PC-3 (cell line): ENCODE measurements around the gene COG5. TPM values are rescaled to one million over a fixed set of nuclear protein-coding genes. Genes with fewer than 3 reads are reported as not detected.
A peak's percentile ranks its signal among the peaks of the same experiment; 100 is the strongest.

Source experiments
- ATAC-seq: fragments of 200-7000 bp; cut with Tn5 transposase; 2 replicates; pipeline ENCODE4 v1.9.1; 2020; ENCODE audit warnings: mild to moderate bottlenecking, moderate library complexity
- BruUV-seq: library from RNA; stranded (reverse); fragments of 400-500 nt; replicated peaks from 2 replicates; lab custom pipeline; 2021; lab: Mats Ljungman, UMichigan
- CTCF ChIA-PET: fragments of 300-600 bp; sonication (Branson Sonifier 250); formaldehyde crosslinking; loops from one replicate; lab custom pipeline; 2022; ENCODE audit warnings: antibody characterized with exemption; lab: Charles Lee
- POLR2A ChIA-PET: fragments of 300-600 bp; sonication (Branson Sonifier 250); formaldehyde crosslinking; loops from one replicate; lab custom pipeline; 2022; ENCODE audit warnings: antibody characterized with exemption; ENCODE audit not compliant: unreplicated experiment; lab: Charles Lee
- DNase-seq: peaks from one replicate; pipeline ENCODE4 v3.0.0-alpha.2; 2015
- H2AFZ ChIP-seq: fragments of 300-600 bp; sonication (generic); 2 replicates; pipeline ENCODE4 v1.6.0; 2016; ENCODE audit warnings: antibody characterized with exemption, low read length
- H3F3A ChIP-seq: fragments of 300-600 bp; sonication (generic); one replicate; pipeline ENCODE4 v1.6.0; 2017; ENCODE audit warnings: antibody characterized with exemption, low read length, control low read depth, mild to moderate bottlenecking; ENCODE audit not compliant: unreplicated experiment
- H3K27ac ChIP-seq: fragments of 300-600 bp; sonication (generic); 2 replicates; pipeline ENCODE4 v1.5.1; 2016; ENCODE audit warnings: mild to moderate bottlenecking, low read length
- H3K27me3 ChIP-seq: fragments of 300-600 bp; sonication (generic); 2 replicates; pipeline ENCODE4 v1.6.1; 2016; ENCODE audit warnings: low read length, mixed read lengths
- H3K36me3 ChIP-seq: fragments of 300-600 bp; sonication (generic); 2 replicates; pipeline ENCODE4 v1.6.1; 2016; ENCODE audit warnings: low read depth, mixed run types, low read length, mixed read lengths
- H3K4me1 ChIP-seq: fragments of 300-600 bp; sonication (generic); 2 replicates; pipeline ENCODE4 v1.5.1; 2016; ENCODE audit warnings: low read length; ENCODE audit not compliant: insufficient read depth
- H3K4me2 ChIP-seq: fragments of 300-600 bp; sonication (generic); 2 replicates; pipeline ENCODE4 v1.6.0; 2016; ENCODE audit warnings: low read length
- H3K4me3 ChIP-seq: fragments of 300-600 bp; sonication (generic); 2 replicates; pipeline ENCODE4 v1.5.1; 2016; ENCODE audit warnings: mild to moderate bottlenecking, low read length, mixed read lengths
- H3K79me2 ChIP-seq: fragments of 300-600 bp; sonication (generic); 2 replicates; pipeline ENCODE4 v1.6.1; 2017; ENCODE audit warnings: low read length, mixed read lengths
- H3K9ac ChIP-seq: fragments of 300-600 bp; sonication (generic); 2 replicates; pipeline ENCODE4 v1.6.0; 2016; ENCODE audit warnings: mild to moderate bottlenecking, low read length
- H3K9me2 ChIP-seq: fragments of 300-600 bp; sonication (generic); replicated peaks from 2 replicates; pipeline ENCODE4 v1.6.1; 2016; ENCODE audit warnings: mixed run types, low read length, mixed read lengths
- H3K9me3 ChIP-seq: fragments of 300-600 bp; sonication (generic); 2 replicates; pipeline ENCODE4 v1.6.1; 2016; ENCODE audit warnings: low read length, mixed read lengths
- H4K20me1 ChIP-seq: fragments of 300-600 bp; sonication (generic); 2 replicates; pipeline ENCODE4 v1.6.1; 2016; ENCODE audit warnings: low read length, mixed read lengths
- CTCF ChIP-seq: fragments of 300-600 bp; sonication (generic); conservative IDR thresholded peaks from 2 replicates; pipeline ENCODE4 v1.5.1; 2017; ENCODE audit warnings: antibody characterized with exemption, low read depth, mild to moderate bottlenecking, low read length
- EZH2 ChIP-seq: fragments of 300-600 bp; sonication (generic); IDR thresholded peaks from one replicate; pipeline ENCODE4 v1.6.1; 2017; ENCODE audit warnings: antibody characterized with exemption, mild to moderate bottlenecking, low read length; ENCODE audit not compliant: unreplicated experiment
- EZH2phosphoT487 ChIP-seq: fragments of 300-600 bp; sonication (generic); IDR thresholded peaks from 2 replicates; pipeline ENCODE4 v1.6.1; 2018; ENCODE audit warnings: mild to moderate bottlenecking, antibody characterized with exemption, low read length, borderline replicate concordance
- intact Hi-C: fragments of 100-400 bp; cut with micrococcal nuclease; formaldehyde crosslinking; loops from 2 replicates; pipeline ENCODE4 v1.9.0; 2023
- total RNA-seq: library from RNA; depleted of rRNA; stranded (reverse); fragments of >200 nt; gene quantifications from 2 replicates; pipeline ENCODE4 v1.2.3, GENCODE V29; 2014

COG5 gene
- total RNA-seq, 1 experiment from 2014 or later: 51.7 TPM

GRCh38 chr7:107230334-107230733 is 333.4 kb downstream of the COG5 start:
- peak overlapping the region; percentile 72 for H3K4me2 ChIP-seq
- intact Hi-C loops: loop anchor here (5.0 kb wide), 1 partner anchor 97 kb away; no protein-coding TSS in a partner anchor
- POLR2A ChIA-PET: interaction anchor here (0.6 to 0.7 kb wide), 3 partner anchors 9 to 142 kb away, joined by 5 read pairs; no protein-coding TSS in a partner anchor

GRCh38 chr7:107228291-107228690 is 335.4 kb downstream of the COG5 start:
- Histone ChIP-seq H3F3A (peaks cover 8% of the 10 kb centered on the region), H3K9me3 (no peaks in the 10 kb centered on the region), H3K9ac (no peak overlapping the region), H2AFZ (no peak overlapping the region), H3K4me1 (peaks cover 52% of the 10 kb centered on the region), H4K20me1 (no peaks in the 10 kb centered on the region), H3K27me3 (no peaks in the 10 kb centered on the region), H3K4me3 (no peak overlapping the region), H3K27ac (peak overlapping the region; percentile 87), H3K9me2 (no peaks in the 10 kb centered on the region), H3K79me2 (no peaks in the 10 kb centered on the region), H3K4me2 (no peak overlapping the region), H3K36me3 (no peaks in the 10 kb centered on the region)
- TF ChIP-seq CTCF (no peak), EZH2 (no peak), EZH2phosphoT487 (no peak)
- ATAC-seq (no peak), DNase-seq (peak; percentile 59)
- POLR2A ChIA-PET: interaction anchor here (0.6 kb wide), 1 partner anchor 1245 kb away, joined by 3 read pairs; no protein-coding TSS in a partner anchor
- intact Hi-C loops: no loop called here
- CTCF ChIA-PET: no interaction called here
- no TSS peak for BruUV-seq

More at GRCh38 chr7:107230334-107230733, 333.4 kb downstream of the COG5 start:
- Histone ChIP-seq H3K4me1 (peaks cover 72% of the 10 kb centered on the region), H3K9me2 (no peaks in the 10 kb centered on the region), H3K36me3 (no peaks in the 10 kb centered on the region), H3F3A (peaks cover 8% of the 10 kb centered on the region), H3K9ac (peak overlapping the region; percentile 28; the same call in 1 of the 2 replicates), H3K9me3 (no peaks in the 10 kb centered on the region), H2AFZ (no peak overlapping the region), H3K27ac (peak overlapping the region; percentile 87), H3K27me3 (no peaks in the 10 kb centered on the region), H4K20me1 (no peaks in the 10 kb centered on the region), H3K79me2 (no peaks in the 10 kb centered on the region), H3K4me3 (no peak overlapping the region)
- DNase-seq (peak; percentile 90), ATAC-seq (peak; percentile 52)
- TF ChIP-seq CTCF: no peak
- TF ChIP-seq EZH2phosphoT487: no peak
- TF ChIP-seq EZH2: no peak
- no TSS peak for BruUV-seq
- CTCF ChIA-PET: interaction anchor here (0.6 kb wide), 1 partner anchor 1027 kb away, joined by 3 read pairs; no protein-coding TSS in a partner anchor
